Neural cell (in vitro differentiated cells): ENCODE measurements around the gene ERBB4. TPM values are rescaled to one million over a fixed set of nuclear protein-coding genes. Genes with fewer than 3 reads are reported as not detected.
A peak's percentile ranks its signal among the peaks of the same experiment; 100 is the strongest.

Experiments
- H2AFZ ChIP-seq: fragments of 200-600, 300-800 bp; sonication (generic), shearing (Covaris generic); 2 replicates; pipeline ENCODE4 v1.6.0; 2014; ENCODE audit warnings: low read depth, mild to moderate bottlenecking, antibody characterized with exemption, low read length, moderate library complexity
- H3F3A ChIP-seq: fragments of 200-600 bp; shearing (Covaris generic); 2 replicates; pipeline ENCODE4 v1.6.1; 2016; ENCODE audit warnings: mild to moderate bottlenecking, moderate library complexity, mixed read lengths, antibody characterized with exemption, low read length; ENCODE audit not compliant: insufficient read depth, poor library complexity, severe bottlenecking
- H3K27ac ChIP-seq: fragments of 200-600, 300-800 bp; sonication (generic), shearing (Covaris generic); 2 replicates; pipeline ENCODE4 v1.5.1; 2014; ENCODE audit warnings: mild to moderate bottlenecking, low read length, moderate library complexity
- H3K27me3 ChIP-seq: fragments of 300-800, 200-600 bp; sonication (generic), shearing (Covaris generic); 2 replicates; pipeline ENCODE4 v1.6.0; 2014; ENCODE audit warnings: mild to moderate bottlenecking, low read depth, low read length, moderate library complexity; ENCODE audit not compliant: insufficient read depth
- H3K36me3 ChIP-seq: fragments of 300-800, 200-600 bp; sonication (generic), shearing (Covaris generic); 2 replicates; pipeline ENCODE4 v1.5.1; 2014; ENCODE audit warnings: mild to moderate bottlenecking, antibody characterized with exemption, low read length, moderate library complexity; ENCODE audit not compliant: insufficient read depth
- H3K4me2 ChIP-seq: fragments of 300-800, 200-600 bp; sonication (generic), shearing (Covaris generic); 2 replicates; pipeline ENCODE4 v1.6.0; 2014; ENCODE audit warnings: mild to moderate bottlenecking, low read length
- H3K4me3 ChIP-seq: fragments of 300-800, 200-600 bp; sonication (generic), shearing (Covaris generic); 2 replicates; pipeline ENCODE4 v1.5.1; 2014; ENCODE audit warnings: mild to moderate bottlenecking, low read length, moderate library complexity
- H3K79me2 ChIP-seq: fragments of 200-600 bp; shearing (Covaris generic); replicated peaks from 2 replicates; pipeline ENCODE4 v1.6.0; 2014; ENCODE audit warnings: mild to moderate bottlenecking, low read length, moderate library complexity; ENCODE audit not compliant: insufficient read depth
- H3K9ac ChIP-seq: fragments of 300-800, 200-600 bp; sonication (generic), shearing (Covaris generic); 2 replicates; pipeline ENCODE4 v1.6.1; 2016; ENCODE audit warnings: mild to moderate bottlenecking, low read length, mixed read lengths
- H3K9me2 ChIP-seq: fragments of 200-600 bp; shearing (Covaris generic); 2 replicates; pipeline ENCODE4 v1.6.1; 2016; ENCODE audit warnings: mild to moderate bottlenecking, low read length, mixed read lengths; ENCODE audit not compliant: insufficient read depth
- H3K9me3 ChIP-seq: fragments of 200-600, 300-800 bp; sonication (generic), shearing (Covaris generic); 2 replicates; pipeline ENCODE4 v1.6.1; 2016; ENCODE audit warnings: mild to moderate bottlenecking, mixed run types, low read length, moderate library complexity, mixed read lengths
- H4K20me1 ChIP-seq: fragments of 200-600 bp; shearing (Covaris generic); 2 replicates; pipeline ENCODE4 v1.6.1; 2016; ENCODE audit warnings: mild to moderate bottlenecking, mixed run types; ENCODE audit not compliant: insufficient read depth
- CTCF ChIP-seq: fragments of 450-650 bp; IDR thresholded peaks from 2 replicates; pipeline ENCODE4 v1.5.1; 2014; ENCODE audit warnings: antibody characterized with exemption, mild to moderate bottlenecking, moderate library complexity; ENCODE audit not compliant: poor library complexity, severe bottlenecking
- EP300 ChIP-seq: fragments of 450-650 bp; conservative IDR thresholded peaks from 2 replicates; pipeline ENCODE4 v1.6.1; 2014; ENCODE audit warnings: antibody characterized with exemption, mild to moderate bottlenecking, moderate library complexity; ENCODE audit not compliant: poor library complexity, severe bottlenecking
- EZH2 ChIP-seq: fragments of 200-600, 300-800 bp; shearing (Covaris generic), sonication (generic); IDR thresholded peaks from 2 replicates; pipeline ENCODE4 v1.6.1; 2014; ENCODE audit warnings: antibody characterized with exemption, low read length, borderline replicate concordance, mild to moderate bottlenecking; ENCODE audit not compliant: insufficient read depth, poor library complexity, severe bottlenecking
- MXI1 ChIP-seq: fragments of 450-650 bp; conservative IDR thresholded peaks from 2 replicates; pipeline ENCODE4 v1.6.1; 2014; ENCODE audit warnings: antibody characterized with exemption, mild to moderate bottlenecking; ENCODE audit not compliant: poor library complexity, severe bottlenecking
- POLR2AphosphoS5 ChIP-seq: IDR thresholded peaks from 2 replicates; pipeline ENCODE4 v1.6.1; 2012
- RAD21 ChIP-seq: fragments of 450-650 bp; conservative IDR thresholded peaks from 2 replicates; pipeline ENCODE4 v1.6.1; 2014; ENCODE audit warnings: antibody characterized with exemption, mild to moderate bottlenecking, moderate library complexity
- REST ChIP-seq: IDR thresholded peaks from 2 replicates; pipeline ENCODE4 v1.6.1; 2012; ENCODE audit warnings: borderline replicate concordance
- SMC3 ChIP-seq: fragments of 450-650 bp; conservative IDR thresholded peaks from 2 replicates; pipeline ENCODE4 v1.6.1; 2014; ENCODE audit warnings: antibody characterized with exemption, mild to moderate bottlenecking, moderate library complexity; ENCODE audit not compliant: poor library complexity
- TAF1 ChIP-seq: IDR thresholded peaks from 2 replicates; pipeline ENCODE4 v1.6.1; 2012; ENCODE audit warnings: low read depth
- polyA plus RNA-seq: library from polyadenylated mRNA; depleted of rRNA; stranded (reverse); fragments of >200 nt; gene quantifications from 2 replicates; pipeline ENCODE4 v1.2.3, GENCODE V29; 2014

Gene ERBB4
- polyA plus RNA-seq, 1 donor from 2014 or later, result 0.69 TPM

GRCh38 chr2:211881449-211881848 is 657.2 kb downstream of the ERBB4 start:
- Histone ChIP-seq H3K9ac (no peak overlapping the region), H2AFZ (no peak overlapping the region), H3K9me2 (no peaks in the 10 kb centered on the region), H3K79me2 (no peaks in the 10 kb centered on the region), H3K9me3 (no peaks in the 10 kb centered on the region), H3K4me2 (no peak overlapping the region), H3F3A (no peaks in the 10 kb centered on the region), H3K27ac (no peak overlapping the region), H3K4me3 (no peak overlapping the region), H4K20me1 (no peaks in the 10 kb centered on the region), H3K27me3 (no peaks in the 10 kb centered on the region), H3K36me3 (no peaks in the 10 kb centered on the region)
- TF ChIP-seq REST, result no peak
- TF ChIP-seq MXI1, result no peak

GRCh38 chr2:211879323-211879722 is 659.3 kb downstream of the ERBB4 start:
- Histone ChIP-seq H2AFZ (no peak overlapping the region), H3K4me3 (no peak overlapping the region), H4K20me1 (no peaks in the 10 kb centered on the region), H3K36me3 (no peaks in the 10 kb centered on the region), H3K9me2 (no peaks in the 10 kb centered on the region), H3F3A (no peaks in the 10 kb centered on the region), H3K9me3 (no peaks in the 10 kb centered on the region), H3K27me3 (no peaks in the 10 kb centered on the region), H3K27ac (no peak overlapping the region), H3K79me2 (no peaks in the 10 kb centered on the region), H3K9ac (no peak overlapping the region), H3K4me2 (no peak overlapping the region)
- TF ChIP-seq TAF1 (no peak), POLR2AphosphoS5 (no peak), CTCF (peak; percentile 28), MXI1 (no peak), SMC3 (peak; percentile 35), EP300 (no peak), RAD21 (peak; percentile 33), EZH2 (no peak), REST (no peak)
